Spleen (tissue), 11 donors: ENCODE data around the gene DNHD1. TPM values are rescaled to one million over a fixed set of nuclear protein-coding genes. Genes with fewer than 3 reads are reported as not detected.
A peak's percentile ranks its signal among the peaks of the same experiment; 100 is the strongest.

ENCODE experiments used
- DNase-seq: peaks from one replicate; pipeline ENCODE4 v3.0.0-alpha.2; 2020
- H3K27ac ChIP-seq, 8 donors: fragments of 200-600 bp; sonication (generic) in 7 of 8; 1 replicate in 4 of 8; 2 replicates in 4 of 8; pipeline versions ENCODE4 v1.5.0 to v1.8.0; 2016 to 2021; ENCODE audit warnings: inconsistent platforms in 4 of 8, mild to moderate bottlenecking in 4 of 8, moderate library complexity in 1 of 8
- H3K27me3 ChIP-seq, 7 donors: fragments of 200-600 bp; sonication (generic) in 6 of 7; replicated peaks in 1 of 7; 1 replicate in 4 of 7; 2 replicates in 3 of 7; pipeline versions ENCODE4 v1.5.0 to v1.8.0; 2016 to 2021; ENCODE audit warnings: inconsistent platforms in 3 of 7, mild to moderate bottlenecking in 1 of 7
- H3K36me3 ChIP-seq, 6 donors: fragments of 200-600 bp; sonication (generic) in 5 of 6; 1 replicate in 4 of 6; 2 replicates in 2 of 6; pipeline versions ENCODE4 v1.5.0 to v1.8.0; 2016 to 2021; ENCODE audit warnings: inconsistent platforms in 2 of 6
- H3K4me1 ChIP-seq, 6 donors: fragments of 200-600 bp; sonication (generic) in 5 of 6; 1 replicate in 3 of 6; 2 replicates in 3 of 6; pipeline versions ENCODE4 v1.5.0 to v1.8.0; 2016 to 2021; ENCODE audit warnings: inconsistent platforms in 3 of 6
- H3K4me3 ChIP-seq, 8 donors: fragments of 200-600 bp; sonication (generic) in 7 of 8; 1 replicate in 4 of 8; 2 replicates in 4 of 8; pipeline versions ENCODE4 v1.5.0 to v1.8.0; 2016 to 2021; ENCODE audit warnings: inconsistent platforms in 4 of 8, mild to moderate bottlenecking in 4 of 8, moderate library complexity in 2 of 8
- H3K9me3 ChIP-seq, 8 donors: fragments of 200-600 bp; sonication (generic) in 7 of 8; 1 replicate in 4 of 8; 2 replicates in 4 of 8; pipeline versions ENCODE4 v1.5.0 to v1.8.0; 2016 to 2021; ENCODE audit warnings: inconsistent platforms in 4 of 8
- POLR2A ChIP-seq, 3 donors: fragments of 450-650 bp; IDR thresholded peaks; one replicate each; pipeline ENCODE4 v1.5.1; 2017; ENCODE audit warnings: antibody characterized with exemption in 3 of 3, mild to moderate bottlenecking in 1 of 3
- POLR2AphosphoS5 ChIP-seq, 3 donors: sonication (generic); formaldehyde crosslinking; IDR thresholded peaks; one replicate each; pipeline ENCODE4 v1.5.1; 2017; ENCODE audit warnings: antibody characterized with exemption in 3 of 3
- WGBS, 5 donors: extraction: QIAGEN DNeasy Blood & Tissue Kit in 3 of 5; methylation state at CpG; one replicate each; pipeline versions ENCODE4 v1.1.5 to v1.1.7; 2013 to 2018; 5-methylcytosine and 5-hydroxymethylcytosine counted together
- intact Hi-C: fragments of 100-400 bp; cut with DNase I; formaldehyde crosslinking; loops from one replicate; pipeline ENCODE4 v1.15.0; 2023; ENCODE audit warnings: low total_unique reads
- polyA plus RNA-seq, 3 donors: library from polyadenylated mRNA; stranded (reverse); fragments of 200-250 nt; gene quantifications; one replicate each; pipeline ENCODE4 v1.2.1, GENCODE V29; 2013
- total RNA-seq, 7 donors: library from RNA; depleted of rRNA in 3 of 7; stranded (reverse); fragments of >200 nt in 3 of 7; fragmentation: NEBNext Ultra II Directional in 4 of 7; extraction: Animal tissue kit (Norgen Biotek cat#: 25700) in 4 of 7; gene quantifications; one replicate each; pipeline versions ENCODE4 v1.1.0 to v1.2.1, GENCODE V29; 2016 to 2021
- TF ChIP-seq, protein P1 (sequence below), 11 experiments: fragments of 200-600 bp in 7 of 11; fragments of 450-650 bp in 4 of 11; sonication (generic) in 4 of 11; IDR thresholded peaks in 8 of 11; conservative IDR thresholded peaks in 3 of 11; 1 replicate in 7 of 11; 2 replicates in 4 of 11; pipeline versions ENCODE4 v1.4.0 to v1.8.0; 2016 to 2021; ENCODE audit warnings: antibody characterized with exemption in 11 of 11, inconsistent platforms in 4 of 11, mild to moderate bottlenecking in 1 of 11
- donor health status: healthy with polysubstance abuse.
- donor health status: DM: no; HTN: no; CAD: no; lungs with moderate emphysema.
- donor health status: DM: no; HTN: no; CAD: no.
- donor health status: Bipolar disorder and iron deficiency.
- donor health status: healthy.
- donor health status: DM: no; HTN: no; CAD: no.
- donor health status: DM: yes; HTN: yes; CAD: no.

Gene DNHD1
- total and polyA plus RNA-seq, 10 donors: 6.0 to 40.7 (median 25.8) TPM

DNA sequence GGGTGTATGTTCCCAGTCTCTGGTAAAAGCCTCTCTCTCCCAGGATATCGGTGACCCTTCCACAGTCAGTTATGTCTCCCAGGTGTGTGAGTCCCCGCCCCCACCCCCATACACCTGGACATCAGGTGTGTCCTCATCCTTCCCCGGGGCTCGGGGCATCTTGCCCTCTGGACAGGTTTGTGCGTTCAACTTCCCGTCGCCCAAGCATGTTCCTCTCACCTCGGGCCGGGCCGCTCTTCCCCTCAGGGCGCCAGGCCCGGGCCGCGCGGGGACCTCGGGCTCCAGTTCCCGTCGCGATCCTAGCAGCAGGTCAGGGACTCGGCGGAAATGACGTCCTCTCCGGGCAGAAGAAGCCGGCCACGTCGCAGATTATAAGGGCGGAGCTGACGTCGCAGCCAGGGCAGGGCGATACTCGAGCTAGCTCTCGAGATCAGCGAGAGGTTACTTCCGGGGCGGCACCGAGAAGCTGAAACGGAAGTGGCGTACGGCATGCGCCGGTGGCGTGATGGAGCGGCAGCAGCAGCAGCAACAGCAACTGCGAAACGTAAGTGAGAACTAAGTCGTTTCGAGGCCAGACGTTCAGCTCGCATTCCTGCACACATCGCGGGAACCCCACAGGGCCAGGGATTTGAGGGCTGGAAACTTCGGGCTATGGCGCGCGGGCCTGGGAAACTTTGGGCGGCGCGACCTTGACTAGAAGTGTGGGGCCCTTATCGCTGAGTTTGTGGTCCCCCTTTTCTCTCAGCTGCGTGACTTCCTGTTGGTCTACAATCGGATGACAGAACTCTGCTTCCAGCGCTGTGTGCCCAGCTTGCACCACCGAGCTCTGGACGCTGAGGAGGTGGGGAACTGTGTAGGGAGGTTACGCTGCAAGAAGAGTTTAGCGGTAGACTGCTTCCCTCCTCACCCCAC, 15.8 kb upstream of the DNHD1 start, which contains the start of the genes ARFIP2 and TIMM10B:
Gene ARFIP2 (minus strand): TSS at position 320 of the 912 bp plus-strand sequence. CDS start 910 bp downstream, outside the sequence.
Gene TIMM10B (plus strand): TSS at position 490 of the 912 bp plus-strand sequence. CDS start 16 bp downstream, at position 506.
- no peaks in the 10 kb centered on the region for H3K9me3 ChIP-seq
- H3K27ac ChIP-seq: peak within 1 kb of the TSS; percentile 89 to 95 (median 94)
- intact Hi-C loops: no loop called here
- DNase-seq: peak; percentile 100
- WGBS, 5 donors: 0 to 1% (median 0%) methylated on average over 31 to 66 of the region's 66 CpGs
- peak within 1 kb of the TSS; percentile 58 to 87 (median 76) for H3K4me3 ChIP-seq
- TF ChIP-seq POLR2A (IDR thresholded peaks at IDR 0.05): peak; percentile 42 to 71 (median 55)
- peak; percentile 98 to 99 (median 99) for TF ChIP-seq POLR2AphosphoS5 (IDR thresholded peaks at IDR 0.05)
- TF ChIP-seq, protein P1, sequence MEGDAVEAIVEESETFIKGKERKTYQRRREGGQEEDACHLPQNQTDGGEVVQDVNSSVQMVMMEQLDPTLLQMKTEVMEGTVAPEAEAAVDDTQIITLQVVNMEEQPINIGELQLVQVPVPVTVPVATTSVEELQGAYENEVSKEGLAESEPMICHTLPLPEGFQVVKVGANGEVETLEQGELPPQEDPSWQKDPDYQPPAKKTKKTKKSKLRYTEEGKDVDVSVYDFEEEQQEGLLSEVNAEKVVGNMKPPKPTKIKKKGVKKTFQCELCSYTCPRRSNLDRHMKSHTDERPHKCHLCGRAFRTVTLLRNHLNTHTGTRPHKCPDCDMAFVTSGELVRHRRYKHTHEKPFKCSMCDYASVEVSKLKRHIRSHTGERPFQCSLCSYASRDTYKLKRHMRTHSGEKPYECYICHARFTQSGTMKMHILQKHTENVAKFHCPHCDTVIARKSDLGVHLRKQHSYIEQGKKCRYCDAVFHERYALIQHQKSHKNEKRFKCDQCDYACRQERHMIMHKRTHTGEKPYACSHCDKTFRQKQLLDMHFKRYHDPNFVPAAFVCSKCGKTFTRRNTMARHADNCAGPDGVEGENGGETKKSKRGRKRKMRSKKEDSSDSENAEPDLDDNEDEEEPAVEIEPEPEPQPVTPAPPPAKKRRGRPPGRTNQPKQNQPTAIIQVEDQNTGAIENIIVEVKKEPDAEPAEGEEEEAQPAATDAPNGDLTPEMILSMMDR (IDR thresholded peaks at IDR 0.05 in 8 of 11, conservative IDR thresholded peaks at IDR 0.05 in 3 of 11): peak in 1 of 11 experiments; percentile 42
- H3K36me3 ChIP-seq: peaks cover 0 to 77% (median 58%) of the 10 kb centered on the region in 6 donors
- H3K4me1 ChIP-seq: peaks cover 25 to 73% (median 42%) of the 10 kb centered on the region in 6 donors
- no peaks in the 10 kb centered on the region for H3K27me3 ChIP-seq

DNA sequence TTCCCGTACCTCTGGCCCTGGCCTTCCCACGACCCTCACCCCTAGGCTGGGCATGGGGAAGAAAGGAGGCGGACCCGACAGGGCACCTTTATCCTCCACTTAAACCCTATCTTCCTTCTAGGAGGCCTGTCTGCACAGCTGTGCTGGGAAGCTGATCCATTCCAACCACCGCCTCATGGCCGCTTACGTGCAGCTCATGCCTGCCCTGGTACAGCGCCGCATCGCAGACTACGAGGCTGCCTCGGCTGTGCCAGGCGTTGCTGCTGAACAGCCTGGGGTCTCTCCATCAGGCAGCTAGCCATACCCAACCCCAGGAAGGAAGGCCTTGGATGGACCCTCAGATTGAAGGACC, 15.2 kb upstream of the DNHD1 start:
- 5 to 11% (median 7%) methylated on average over 5 to 13 of the region's 13 CpGs for WGBS, 5 donors
- peak overlapping the region; percentile 58 to 87 (median 76) for H3K4me3 ChIP-seq
- intact Hi-C loops: no loop called here
- H3K27me3 ChIP-seq: no peaks in the 10 kb centered on the region
- peaks cover 0 to 77% (median 60%) of the 10 kb centered on the region in 6 donors for H3K36me3 ChIP-seq
- TF ChIP-seq, protein P1 (IDR thresholded peaks at IDR 0.05 in 8 of 11, conservative IDR thresholded peaks at IDR 0.05 in 3 of 11): no peak
- TF ChIP-seq POLR2A (IDR thresholded peaks at IDR 0.05) (no peak), POLR2AphosphoS5 (IDR thresholded peaks at IDR 0.05) (no peak)
- peak; percentile 87 for DNase-seq
- peak overlapping the region; percentile 89 to 95 (median 94) for H3K27ac ChIP-seq
- peaks cover 25 to 79% (median 47%) of the 10 kb centered on the region in 6 donors for H3K4me1 ChIP-seq
- H3K9me3 ChIP-seq: no peaks in the 10 kb centered on the region

DNA sequence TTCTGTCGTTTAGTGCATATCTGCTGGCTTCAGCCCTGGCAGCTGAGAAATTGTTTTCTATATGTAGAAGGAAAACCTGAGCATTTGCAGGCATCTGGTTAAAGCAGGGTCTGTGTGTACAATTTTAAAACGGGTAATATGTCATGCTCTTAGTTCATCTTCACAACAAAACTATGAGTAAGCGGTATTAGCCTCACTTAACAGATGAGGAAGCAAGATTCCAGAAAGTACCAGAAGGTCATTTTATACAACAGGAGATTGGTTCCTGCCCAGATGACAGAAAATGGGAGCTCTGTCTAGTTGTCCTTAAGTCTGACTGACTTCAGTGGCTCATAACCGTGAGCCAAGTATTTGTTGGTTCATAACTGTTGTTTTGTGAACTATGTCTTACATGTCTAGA, 14.6 kb upstream of the DNHD1 start:
- Histone ChIP-seq H3K36me3 (peaks cover 0 to 77% (median 56%) of the 10 kb centered on the region in 6 donors), H3K27ac (peak overlapping the region; percentile 89 to 95 (median 94))
- intact Hi-C loops: no loop called here

GRCh38 chr11:6483015-6483414, 14.1 kb upstream of the DNHD1 start:
- peaks cover 0 to 77% (median 50%) of the 10 kb centered on the region in 6 donors for H3K36me3 ChIP-seq
- H3K4me3 ChIP-seq: no peak overlapping the region
- peaks cover 25 to 89% (median 49%) of the 10 kb centered on the region in 6 donors for H3K4me1 ChIP-seq
- intact Hi-C loops: no loop called here
- H3K27ac ChIP-seq: peak overlapping the region in 2 of 8 donors; percentile 93 to 95
- no peaks in the 10 kb centered on the region for H3K27me3 ChIP-seq
- no peak for TF ChIP-seq POLR2AphosphoS5 (IDR thresholded peaks at IDR 0.05)
- TF ChIP-seq, protein P1 (IDR thresholded peaks at IDR 0.05 in 8 of 11, conservative IDR thresholded peaks at IDR 0.05 in 3 of 11): no peak
- TF ChIP-seq POLR2A (IDR thresholded peaks at IDR 0.05): no peak
- DNase-seq: no peak
- no peaks in the 10 kb centered on the region for H3K9me3 ChIP-seq
- 83 to 96% (median 91%) methylated on average over 6 of the region's 6 CpGs for WGBS, 5 donors

More for the DNA sequence above, 14.6 kb upstream of the DNHD1 start:
- 74 to 88% (median 83%) methylated on average over 4 of the region's 4 CpGs for WGBS, 5 donors
- no peak for TF ChIP-seq POLR2AphosphoS5 (IDR thresholded peaks at IDR 0.05)
- H3K27me3 ChIP-seq: no peaks in the 10 kb centered on the region
- H3K4me1 ChIP-seq: peaks cover 25 to 83% (median 47%) of the 10 kb centered on the region in 6 donors
- no peak for DNase-seq
- H3K4me3 ChIP-seq: peak overlapping the region in 7 of 8 donors; percentile 58 to 87 (median 77)
- no peaks in the 10 kb centered on the region for H3K9me3 ChIP-seq
